Loucy (cell line): ENCODE data around the gene SLC52A1.

Experiments
- H2AFZ ChIP-seq: fragments of 200-600 bp; sonication (generic); 2 replicates; pipeline ENCODE4 v1.6.0; 2016; ENCODE audit warnings: antibody characterized with exemption, mild to moderate bottlenecking, low read length, moderate library complexity
- H3F3A ChIP-seq: fragments of 200-600 bp; 2 replicates; pipeline ENCODE4 v1.6.0; 2016; ENCODE audit warnings: antibody characterized with exemption, low read depth, mild to moderate bottlenecking
- H3K27me3 ChIP-seq: fragments of 200-600 bp; sonication (generic); 2 replicates; pipeline ENCODE4 v1.6.1; 2014; ENCODE audit warnings: low read length, mild to moderate bottlenecking; ENCODE audit not compliant: insufficient read depth, poor library complexity, severe bottlenecking
- H3K36me3 ChIP-seq: fragments of 200-600 bp; sonication (generic); 2 replicates; pipeline ENCODE4 v1.6.1; 2016; ENCODE audit warnings: low read length; ENCODE audit not compliant: insufficient read depth
- H3K4me1 ChIP-seq: fragments of 200-600 bp; sonication (generic); 2 replicates; pipeline ENCODE4 v1.5.1; 2014; ENCODE audit warnings: low read length, mild to moderate bottlenecking; ENCODE audit not compliant: insufficient read depth, poor library complexity, severe bottlenecking
- H3K4me2 ChIP-seq: fragments of 200-600 bp; sonication (generic); 2 replicates; pipeline ENCODE4 v1.6.0; 2014; ENCODE audit warnings: antibody characterized with exemption, low read length, low read depth, mild to moderate bottlenecking; ENCODE audit not compliant: poor library complexity, severe bottlenecking
- H3K4me3 ChIP-seq: fragments of 200-600 bp; sonication (generic); 2 replicates; pipeline ENCODE4 v1.5.1; 2014; ENCODE audit warnings: low read length, mild to moderate bottlenecking, mixed read lengths; ENCODE audit not compliant: poor library complexity, severe bottlenecking
- H3K79me2 ChIP-seq: fragments of 200-600 bp; sonication (generic); 2 replicates; pipeline ENCODE4 v1.6.1; 2014; ENCODE audit warnings: low read length; ENCODE audit not compliant: insufficient read depth
- H3K9ac ChIP-seq: fragments of 200-600 bp; sonication (generic); 2 replicates; pipeline ENCODE4 v1.6.0; 2014; ENCODE audit warnings: mild to moderate bottlenecking, low read depth, low read length, moderate library complexity; ENCODE audit not compliant: poor library complexity, severe bottlenecking
- H3K9me2 ChIP-seq: fragments of 200-600 bp; sonication (generic); replicated peaks from 2 replicates; pipeline ENCODE4 v1.6.1; 2016; ENCODE audit warnings: low read depth, low read length, mixed read lengths
- H3K9me3 ChIP-seq: fragments of 200-600 bp; sonication (generic); 2 replicates; pipeline ENCODE4 v1.6.1; 2014; ENCODE audit warnings: mild to moderate bottlenecking, antibody characterized with exemption, low read length, low read depth; ENCODE audit not compliant: insufficient read depth
- H4K20me1 ChIP-seq: fragments of 200-600 bp; sonication (generic); 2 replicates; pipeline ENCODE4 v1.6.0; 2014; ENCODE audit warnings: antibody characterized with exemption, low read length, mild to moderate bottlenecking; ENCODE audit not compliant: insufficient read depth, poor library complexity, severe bottlenecking
- CTCF ChIP-seq: fragments of 200-600 bp; sonication (generic); conservative IDR thresholded peaks from 2 replicates; pipeline ENCODE4 v1.5.1; 2014; ENCODE audit warnings: mild to moderate bottlenecking, antibody characterized with exemption, low read length
- EZH2phosphoT487 ChIP-seq: fragments of 200-600 bp; IDR thresholded peaks from 2 replicates; pipeline ENCODE4 v1.6.1; 2018; ENCODE audit warnings: antibody characterized with exemption, mild to moderate bottlenecking, moderate library complexity, borderline replicate concordance

The SLC52A1 gene

DNA sequence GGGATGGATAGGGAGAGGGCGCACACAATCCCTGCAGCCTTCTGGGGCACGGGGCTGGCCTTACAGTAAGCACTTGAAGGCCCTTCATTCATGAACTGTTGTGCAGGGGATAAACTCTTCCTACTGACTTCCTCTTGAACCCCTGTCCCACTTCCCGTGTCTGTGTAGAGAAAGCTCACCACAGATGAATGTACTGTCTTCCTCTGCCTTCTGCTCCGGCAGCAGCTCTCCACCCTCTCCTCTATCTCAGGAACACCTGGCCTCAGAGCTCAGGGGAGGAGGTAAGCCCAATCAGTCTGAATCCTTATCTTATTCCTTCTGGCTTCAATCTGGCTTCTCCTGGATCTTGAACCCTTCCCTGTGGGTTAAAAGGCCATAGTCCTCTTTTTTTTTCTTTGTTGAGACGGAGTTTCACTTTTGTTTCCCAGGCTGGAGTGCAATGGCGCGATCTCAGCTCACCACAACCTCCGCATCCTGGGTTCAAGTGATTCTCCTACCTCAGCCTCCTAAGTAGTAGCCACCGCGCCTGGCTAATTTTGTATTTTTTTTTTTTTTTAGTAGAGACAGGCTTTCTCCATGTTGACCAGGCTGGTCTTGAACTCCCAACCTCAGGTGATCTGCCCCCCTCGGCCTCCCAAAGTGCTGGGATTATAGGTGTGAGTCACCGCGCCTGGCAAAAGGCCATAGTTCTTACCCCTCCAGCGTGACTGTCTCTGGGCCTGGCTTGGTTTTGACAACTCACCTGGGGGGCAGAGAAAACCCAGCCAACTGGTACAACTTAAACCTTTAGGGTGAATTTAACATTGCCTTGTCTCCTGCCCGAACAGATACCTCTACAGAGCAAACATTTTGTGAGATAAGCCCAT is 7.2 kb upstream of the SLC52A1 start:
- Histone ChIP-seq H3K4me1 (peaks cover 7% of the 10 kb centered on the region), H3K4me3 (peak overlapping the region; percentile 44), H3F3A (no peaks in the 10 kb centered on the region), H3K9me2 (no peaks in the 10 kb centered on the region), H3K36me3 (no peaks in the 10 kb centered on the region), H3K9ac (no peak overlapping the region), H4K20me1 (no peaks in the 10 kb centered on the region), H3K4me2 (peak overlapping the region; percentile 46), H2AFZ (peak overlapping the region; percentile 81), H3K9me3 (no peaks in the 10 kb centered on the region), H3K79me2 (no peaks in the 10 kb centered on the region), H3K27me3 (no peaks in the 10 kb centered on the region)
- TF ChIP-seq EZH2phosphoT487, result no peak
- TF ChIP-seq CTCF, result no peak

- no peak overlapping the region for H2AFZ ChIP-seq
- H3F3A ChIP-seq, result no peaks in the 10 kb centered on the region
- no peak overlapping the region for H3K4me2 ChIP-seq
- H3K9ac ChIP-seq, result no peak overlapping the region
- no peaks in the 10 kb centered on the region for H3K36me3 ChIP-seq
- no peaks in the 10 kb centered on the region for H3K4me1 ChIP-seq
- H4K20me1 ChIP-seq, result no peaks in the 10 kb centered on the region
- H3K9me2 ChIP-seq, result no peaks in the 10 kb centered on the region
- no peak overlapping the region for H3K4me3 ChIP-seq
- H3K9me3 ChIP-seq, result no peaks in the 10 kb centered on the region
- no peaks in the 10 kb centered on the region for H3K79me2 ChIP-seq
- no peaks in the 10 kb centered on the region for H3K27me3 ChIP-seq
- TF ChIP-seq EZH2phosphoT487 (no peak), CTCF (no peak)
Measured at GRCh38 chr17:5034651-5035050, 575 bp downstream of the SLC52A1 start.

DNA sequence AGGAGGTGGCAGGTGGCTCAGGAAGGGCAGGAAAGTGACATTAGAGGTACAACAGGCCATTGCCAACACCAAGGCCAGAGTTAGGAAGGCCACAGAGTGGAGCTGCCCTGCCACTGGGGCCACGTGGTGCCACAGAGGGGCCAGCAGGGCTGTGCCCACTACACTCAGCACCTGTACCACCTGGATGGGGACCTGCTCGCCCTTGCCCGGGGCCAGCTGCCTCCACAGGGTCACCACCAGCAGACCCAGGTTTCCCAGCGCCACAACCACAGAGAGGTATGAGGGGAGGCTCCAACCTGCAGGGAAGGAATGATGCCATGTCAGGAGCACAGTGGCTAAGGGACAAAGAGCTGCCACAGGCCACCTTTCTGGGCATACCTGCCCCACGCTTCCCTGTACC is 1.2 kb downstream of the SLC52A1 start:
- no peak overlapping the region for H2AFZ ChIP-seq
- H3F3A ChIP-seq, result no peaks in the 10 kb centered on the region
- no peaks in the 10 kb centered on the region for H3K79me2 ChIP-seq
- H4K20me1 ChIP-seq, result no peaks in the 10 kb centered on the region
- no peak for TF ChIP-seq EZH2phosphoT487
- no peak for TF ChIP-seq CTCF
- H3K9ac ChIP-seq, result no peak overlapping the region
- no peaks in the 10 kb centered on the region for H3K9me2 ChIP-seq
- H3K27me3 ChIP-seq, result no peaks in the 10 kb centered on the region
- no peaks in the 10 kb centered on the region for H3K4me1 ChIP-seq
- H3K4me2 ChIP-seq, result no peak overlapping the region
- no peaks in the 10 kb centered on the region for H3K9me3 ChIP-seq
- no peak overlapping the region for H3K4me3 ChIP-seq
- H3K36me3 ChIP-seq, result no peaks in the 10 kb centered on the region
